GM21360 (cell line): Measurements from ENCODE around the gene CYP4Z1.
"Not testable (repeated sequence)": the region's sequence is repeated elsewhere in the genome, so short reads cannot be mapped to it uniquely, and the experiment has no call there.

Experiments
- ATAC-seq: cut with Tn5 transposase; IDR thresholded peaks from one replicate; pipeline ENCODE4 v1.9.1; 2021; ENCODE audit warnings: mild to moderate bottlenecking, moderate library complexity; ENCODE audit not compliant: unreplicated experiment

CYP4Z1 gene

GRCh38 chr1:47067097-47067594 is at the start of gene CYP4Z1:
Gene CYP4Z1, plus strand, starts transcription at chr1:47067231. Its CDS starts 260 bp downstream, at chr1:47067491.
- ATAC-seq: no peak

GRCh38 chr1:47021070-47021469 is 46.0 kb upstream of the CYP4Z1 start:
- ATAC-seq: no peak

DNA sequence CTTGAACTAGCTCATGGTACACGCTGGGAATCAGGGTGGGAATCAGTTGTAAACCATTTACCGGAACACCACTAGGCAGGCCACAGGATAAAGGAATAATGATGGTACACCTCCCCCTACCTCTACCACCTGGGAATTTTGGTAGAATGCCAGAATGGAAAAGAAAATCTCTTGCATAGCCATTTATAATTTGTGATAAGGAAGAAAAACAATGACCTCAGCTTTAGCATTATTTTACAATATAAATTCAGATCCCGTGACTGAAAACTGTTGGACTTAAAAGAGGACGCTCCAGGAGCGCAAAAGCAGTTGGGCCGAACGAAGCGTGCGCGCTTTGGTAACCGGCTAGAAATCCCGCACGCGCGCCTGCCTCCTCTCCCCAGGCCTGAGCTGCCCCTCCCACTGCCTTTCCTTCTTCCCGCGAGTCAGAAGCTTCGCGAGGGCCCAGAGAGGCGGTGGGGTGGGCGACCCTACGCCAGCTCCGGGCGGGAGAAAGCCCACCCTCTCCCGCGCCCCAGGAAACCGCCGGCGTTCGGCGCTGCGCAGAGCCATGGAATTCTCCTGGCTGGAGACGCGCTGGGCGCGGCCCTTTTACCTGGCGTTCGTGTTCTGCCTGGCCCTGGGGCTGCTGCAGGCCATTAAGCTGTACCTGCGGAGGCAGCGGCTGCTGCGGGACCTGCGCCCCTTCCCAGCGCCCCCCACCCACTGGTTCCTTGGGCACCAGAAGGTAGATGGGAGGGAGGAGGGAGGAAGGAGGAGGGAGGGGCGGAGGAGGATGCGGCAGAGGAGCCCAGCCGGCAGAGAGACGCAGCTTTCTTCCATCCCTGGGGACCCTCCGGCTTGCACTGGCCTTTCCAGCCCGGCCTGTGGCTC is 43.5 kb upstream of the CYP4Z1 start, which contains the start of gene CYP4X1:
Gene CYP4X1, plus strand, starts transcription at position 402 of the 873 bp plus-strand sequence. Its CDS starts 149 bp downstream, at position 551.
- ATAC-seq: no peak

- ATAC-seq: no peak
Observed at GRCh38 chr1:47024141-47024801, 42.8 kb upstream of the CYP4Z1 start.

- ATAC-seq: no peak
Observed at GRCh38 chr1:47030170-47030805, 36.7 kb upstream of the CYP4Z1 start.

GRCh38 chr1:47031059-47031458 is 36.0 kb upstream of the CYP4Z1 start:
- ATAC-seq: no peak

GRCh38 chr1:47031585-47031984 is 35.4 kb upstream of the CYP4Z1 start:
- ATAC-seq: no peak

- no peak for ATAC-seq
Observed at GRCh38 chr1:47036764-47037163, 30.3 kb upstream of the CYP4Z1 start.

- no peak for ATAC-seq
Observed at GRCh38 chr1:47059376-47059775, 7.7 kb upstream of the CYP4Z1 start.

- not testable (repeated sequence) for ATAC-seq
Observed at GRCh38 chr1:47069080-47069479, 2.0 kb downstream of the CYP4Z1 start.

GRCh38 chr1:47069509-47069908 is 2.5 kb downstream of the CYP4Z1 start:
- ATAC-seq: not testable (repeated sequence)

DNA sequence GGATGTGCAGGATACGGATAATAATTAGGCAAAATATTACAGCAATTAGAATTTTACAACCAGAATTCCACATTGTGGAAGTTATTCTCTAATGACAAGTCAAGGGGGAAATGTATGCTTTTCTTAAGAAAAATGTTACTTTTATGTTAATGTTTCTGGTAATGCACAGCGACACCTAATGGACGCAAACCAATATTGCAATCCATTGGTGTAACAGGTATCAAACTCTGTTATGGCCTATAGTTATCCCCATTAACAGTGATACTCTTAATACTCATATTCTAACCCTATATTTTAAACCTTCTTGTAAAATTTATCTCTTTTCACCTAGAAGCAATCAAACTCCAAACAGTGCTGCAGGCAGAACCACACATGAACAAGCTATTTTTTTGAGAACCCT is 22.3 kb downstream of the CYP4Z1 start:
- not testable (repeated sequence) for ATAC-seq

- not testable (repeated sequence) for ATAC-seq
Observed at GRCh38 chr1:47091476-47091875, 24.4 kb downstream of the CYP4Z1 start.

DNA sequence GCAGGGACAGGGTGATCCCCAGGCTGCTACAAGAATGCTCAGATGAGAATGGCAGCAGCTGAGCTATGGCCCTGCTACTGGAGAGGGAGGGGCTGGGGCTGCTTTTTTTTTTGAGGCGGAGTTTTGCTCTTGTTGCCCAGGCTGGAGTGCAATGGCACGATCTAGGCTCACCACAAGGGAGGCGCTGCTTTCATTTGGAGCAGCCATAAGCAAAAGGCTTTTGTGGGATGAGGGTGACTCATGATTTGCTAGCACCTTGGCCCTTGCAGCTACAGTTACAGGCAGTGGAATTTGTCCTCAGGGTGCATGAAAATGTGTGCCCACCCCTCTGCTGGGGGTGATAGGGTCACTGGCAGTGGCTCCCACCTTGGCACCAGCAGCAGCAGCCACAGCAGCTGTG is 37.8 kb downstream of the CYP4Z1 start:
- ATAC-seq: no peak

- no peak for ATAC-seq
Observed at GRCh38 chr1:47106792-47107191, 39.8 kb downstream of the CYP4Z1 start.

DNA sequence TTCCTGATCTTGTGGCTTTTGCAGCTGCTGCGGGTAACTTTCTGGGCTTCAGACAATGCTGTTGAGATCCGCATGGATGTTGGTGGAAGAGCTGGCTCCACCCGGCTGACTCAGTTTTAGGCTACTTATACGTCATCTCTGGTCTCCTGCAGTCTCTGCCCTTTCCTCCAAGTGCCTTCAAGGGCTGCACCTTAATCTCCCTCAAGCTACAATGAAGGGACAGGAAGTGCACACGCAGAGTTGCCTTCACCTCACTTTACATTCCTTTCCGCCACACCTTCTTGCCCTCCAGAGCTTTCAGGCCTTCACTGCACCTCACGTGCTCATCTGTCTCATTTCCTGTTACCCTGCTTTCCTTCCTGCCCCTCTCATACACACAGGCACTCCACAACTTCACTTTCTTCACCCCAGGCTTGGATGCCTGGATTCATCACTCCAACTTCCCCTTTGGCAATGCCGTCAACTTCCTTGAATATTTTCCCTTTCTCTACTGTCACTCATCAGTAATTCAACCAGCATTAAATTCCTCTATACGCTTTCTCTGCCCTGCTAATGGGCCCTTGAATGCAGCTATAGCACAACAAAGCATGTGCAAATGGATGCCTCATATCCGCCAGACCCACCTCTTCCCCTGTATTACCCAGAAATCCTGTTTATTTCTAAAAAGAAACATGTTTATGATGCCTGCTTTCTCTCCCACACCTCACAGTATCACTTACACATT is 41.0 kb downstream of the CYP4Z1 start:
- ATAC-seq: not testable (repeated sequence)

DNA sequence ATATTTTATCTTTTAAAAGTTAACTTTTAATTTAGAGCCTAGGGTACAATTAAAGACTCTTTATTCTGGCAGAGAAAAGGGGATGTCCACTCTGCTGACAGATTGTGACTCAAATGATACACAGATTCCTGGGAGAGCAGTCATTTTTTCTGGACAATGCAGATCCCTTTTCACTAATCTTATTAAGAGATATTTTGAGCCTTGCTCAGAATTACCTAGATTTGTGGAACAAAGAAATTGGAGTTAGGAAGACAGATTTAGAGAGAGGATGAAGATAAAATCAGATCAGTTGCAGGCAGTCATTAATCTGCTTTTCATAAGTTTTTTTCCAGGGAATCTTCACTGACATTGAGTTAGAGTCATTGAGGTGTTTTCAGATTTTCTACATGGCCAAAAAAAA is 42.5 kb downstream of the CYP4Z1 start:
- ATAC-seq: not testable (repeated sequence)

GRCh38 chr1:47113178-47113577 is 46.1 kb downstream of the CYP4Z1 start:
- ATAC-seq: no peak

DNA sequence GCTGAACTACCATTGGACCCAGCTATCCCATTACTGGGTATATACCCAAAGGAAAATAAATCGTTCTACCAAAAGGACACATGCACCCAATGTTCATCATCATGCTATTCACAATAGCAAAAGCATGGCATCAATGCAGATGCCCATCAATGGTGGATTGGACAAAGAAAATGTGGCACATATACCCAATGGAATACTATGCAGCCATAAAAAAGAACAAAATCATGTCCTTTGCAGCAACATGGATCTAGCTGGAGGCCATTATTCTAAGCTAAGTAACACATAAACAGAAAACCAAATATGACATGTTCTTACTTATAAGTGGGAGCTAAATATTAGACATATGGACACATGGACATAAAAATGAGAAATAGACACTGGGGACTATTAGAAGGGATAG is 54.0 kb downstream of the CYP4Z1 start:
- not testable (repeated sequence) for ATAC-seq

GRCh38 chr1:47124834-47125233 is 57.8 kb downstream of the CYP4Z1 start:
- not testable (repeated sequence) for ATAC-seq

GRCh38 chr1:47126997-47127396 is 60.0 kb downstream of the CYP4Z1 start:
- ATAC-seq: not testable (repeated sequence)
